A549 treated with GW870086 at 1 μM for 4 hours (cell line): Measurements from ENCODE around the gene C3orf52. TPM values are rescaled to one million over a fixed set of nuclear protein-coding genes. Genes with fewer than 3 reads are reported as not detected.

Source experiments
- total RNA-seq: library from RNA; stranded (reverse); fragments of 200-300 nt; extraction: Qiagen RNA extraction; gene quantifications from 5 replicates; pipeline ENCODE4 v1.2.3, GENCODE V29; 2022; ENCODE audit warnings: low read depth

The C3orf52 gene
- 10.4 to 14.0 TPM (median 11.3 TPM) in 5 replicates for total RNA-seq

GRCh38 chr3:112086076-112086854, at the start of gene C3orf52:
C3orf52 (plus strand) TSS chr3:112086389; CDS start chr3:112086408, 19 bp downstream.

GRCh38 chr3:112132975-112133448, 46.8 kb downstream of the C3orf52 start, which contains the start of gene GCSAM:
GCSAM (minus strand) TSS chr3:112133248; CDS start chr3:112133120, 128 bp downstream.

Other genes with a start within 250 kb of the C3orf52 start
- 16.3 to 32.5 TPM (median 26.1 TPM) in 5 replicates for gene PHLDB2, start 227.1 kb upstream of the C3orf52 start, total RNA-seq
- gene ABHD10, start 107.4 kb upstream of the C3orf52 start, total RNA-seq = 16.2 to 21.1 TPM (median 20.1 TPM) in 5 replicates
- not detected in 5 replicates for gene TAGLN3, start 87.5 kb upstream of the C3orf52 start, total RNA-seq
- gene TMPRSS7, start 51.7 kb upstream of the C3orf52 start, total RNA-seq = 0.12 to 0.16 TPM (median 0.14 TPM) in 4 of 5 replicates, not detected in the other
- not detected in 5 replicates for gene GCSAM, start 46.9 kb downstream of the C3orf52 start, total RNA-seq
- gene SLC9C1, start 207.8 kb downstream of the C3orf52 start, total RNA-seq = not detected in 5 replicates
- gene CD200, start 246.8 kb downstream of the C3orf52 start, total RNA-seq = not detected in 5 replicates